T-helper 2 cell treated with Interferon-gamma antibody and Interleukin-4, amounts not matched to agents 100 ng/mL and 5 ng/mL, for 36 hours (primary cell): Measurements from ENCODE around the gene CFAP97D2. TPM values are rescaled to one million over a fixed set of nuclear protein-coding genes. Genes with fewer than 3 reads are reported as not detected.
"Not testable (repeated sequence)": the region's sequence is repeated elsewhere in the genome, so short reads cannot be mapped to it uniquely, and the experiment has no call there.

Experiments used
- intact Hi-C: fragments of 100-400 bp; cut with micrococcal nuclease; formaldehyde crosslinking; loops from one replicate; pipeline ENCODE4 v1.15.1; 2023
- total RNA-seq: library from RNA; stranded (reverse); gene quantifications from 2 replicates; pipeline ENCODE4 v1.2.3, GENCODE V29; 2022

CFAP97D2 gene
- total RNA-seq, 1 donor from 2014 or later: not detected

DNA sequence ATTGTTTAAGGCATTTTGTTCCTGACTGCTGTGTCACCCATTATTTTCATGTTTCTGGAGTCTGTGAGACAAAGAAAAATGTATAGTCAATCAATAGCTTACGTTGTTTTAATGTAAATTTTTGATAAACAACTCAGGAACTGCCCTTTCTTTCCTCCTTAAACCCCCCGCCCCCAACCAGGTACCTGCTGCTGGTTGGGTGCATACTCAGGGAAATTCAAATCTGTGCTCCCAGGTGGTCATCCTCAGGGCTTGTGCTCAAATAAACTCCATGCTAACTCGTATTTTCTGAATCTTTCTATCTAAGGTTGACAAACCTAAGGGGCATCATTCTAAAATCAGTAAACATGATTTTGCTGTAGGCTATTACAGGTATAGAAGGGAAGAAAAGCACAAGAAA, 51.5 kb downstream of the CFAP97D2 start:
- intact Hi-C loops: no loop called here

DNA sequence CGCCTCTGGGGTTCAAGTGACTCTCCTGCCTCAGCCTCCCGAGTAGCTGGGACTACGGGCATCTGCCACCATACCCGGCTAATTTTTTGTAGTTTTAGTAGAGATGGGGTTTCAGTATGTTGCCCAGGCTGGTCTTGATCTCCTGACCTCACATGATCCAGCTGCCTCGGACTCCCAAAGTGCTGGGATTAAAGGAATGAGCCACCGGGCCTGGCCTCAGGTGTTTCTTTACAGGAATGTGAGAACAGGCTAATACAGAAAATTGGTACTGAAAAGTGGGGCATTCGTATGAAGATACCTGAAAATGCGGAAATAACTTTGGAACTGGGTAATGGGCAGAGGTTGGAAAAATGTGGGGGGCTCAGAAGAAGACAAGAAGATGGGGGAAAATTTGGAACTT, 52.8 kb downstream of the CFAP97D2 start:
- intact Hi-C loops: no loop called here

DNA sequence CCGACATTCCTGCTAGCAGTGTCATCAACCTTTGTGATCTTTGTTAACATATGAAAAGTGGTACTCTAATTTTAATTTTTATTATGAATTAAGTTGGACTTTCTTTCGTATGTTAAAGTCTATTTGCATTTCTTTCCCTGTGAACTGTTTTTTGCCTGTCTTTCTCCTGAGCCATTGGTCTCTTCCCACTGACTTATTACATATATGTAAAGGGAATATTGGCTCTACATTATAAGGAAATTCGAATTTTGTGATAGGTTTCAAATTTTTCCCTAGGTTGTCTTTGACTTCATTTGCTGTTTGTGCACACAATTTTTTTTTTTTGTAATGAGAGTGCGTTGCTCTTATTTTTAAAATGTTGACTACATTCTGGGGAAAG, 55.2 kb downstream of the CFAP97D2 start:
- intact Hi-C loops: loop anchor here (2.0 kb wide), 2 partner anchors 47 to 169 kb away; partner anchors contain the start of gene UPF3A

DNA sequence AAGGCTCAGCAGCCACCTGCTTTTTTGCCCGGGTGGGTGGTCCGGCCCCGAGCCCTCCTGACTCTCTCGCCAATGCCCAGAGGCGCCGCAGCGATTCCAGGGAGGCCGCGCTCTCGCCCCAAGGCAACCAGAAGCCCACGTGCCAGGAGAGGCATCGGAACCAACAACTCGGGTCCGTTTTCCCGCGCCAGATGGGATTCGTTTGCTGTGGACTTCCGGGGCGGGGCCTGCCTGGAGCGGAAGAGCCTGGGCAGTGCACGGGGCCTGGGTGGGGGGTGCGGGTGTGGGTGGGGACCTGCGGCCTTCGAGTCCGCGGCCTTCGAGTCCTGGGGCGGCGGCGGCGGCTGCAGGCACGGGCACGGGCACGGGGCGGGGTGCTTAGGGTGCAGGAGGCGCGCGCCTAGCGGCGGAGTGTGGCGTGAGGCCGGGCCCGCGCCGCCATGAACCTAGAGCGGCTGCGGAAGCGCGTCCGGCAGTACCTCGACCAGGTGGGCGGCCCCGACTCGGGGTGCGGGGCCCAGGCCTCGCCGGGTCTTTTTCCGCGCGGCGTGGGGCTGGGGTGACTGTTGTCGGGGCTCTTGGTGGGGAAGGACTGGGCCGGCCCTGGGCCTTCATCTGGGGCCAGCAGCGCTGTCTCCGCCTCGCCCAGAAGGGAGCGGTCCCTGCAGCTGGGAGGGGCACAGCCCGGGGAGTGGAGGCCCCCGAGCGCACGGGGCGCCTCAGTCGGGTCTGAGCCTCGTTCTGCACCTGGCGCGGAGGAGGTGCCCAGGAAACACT, 55.8 kb downstream of the CFAP97D2 start, which contains the start of gene CDC16:
Gene CDC16, plus strand, starts transcription at position 253 of the 777 bp plus-strand sequence. Its CDS starts 188 bp downstream, at position 441.
- intact Hi-C loops: loop anchor here (1.0 to 2.0 kb wide), 3 partner anchors 46 to 170 kb away; partner anchors contain the start of genes CHAMP1 and UPF3A

DNA sequence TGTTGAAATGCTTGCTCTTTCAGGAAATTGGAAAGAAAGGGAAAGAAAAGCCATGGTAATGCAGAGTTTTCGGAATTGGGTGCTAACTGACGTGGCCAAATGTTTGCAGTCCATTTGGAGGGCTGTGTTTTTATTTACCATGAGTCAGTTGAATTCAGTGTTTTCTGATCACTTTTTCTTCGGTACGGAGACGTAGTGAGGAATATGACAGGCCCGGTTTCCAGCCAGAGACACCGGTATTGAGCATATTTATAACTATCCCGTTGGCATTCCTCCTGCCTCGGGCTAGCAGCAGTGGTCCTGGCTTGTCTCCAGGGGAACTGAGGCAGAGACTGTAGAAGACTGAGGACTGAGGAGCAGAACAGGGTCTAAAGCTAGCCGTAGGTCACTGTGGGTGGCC, 56.6 kb downstream of the CFAP97D2 start:
- intact Hi-C loops: loop anchor here (1.0 to 2.0 kb wide), 3 partner anchors 45 to 171 kb away; partner anchors contain the start of genes CHAMP1 and UPF3A

DNA sequence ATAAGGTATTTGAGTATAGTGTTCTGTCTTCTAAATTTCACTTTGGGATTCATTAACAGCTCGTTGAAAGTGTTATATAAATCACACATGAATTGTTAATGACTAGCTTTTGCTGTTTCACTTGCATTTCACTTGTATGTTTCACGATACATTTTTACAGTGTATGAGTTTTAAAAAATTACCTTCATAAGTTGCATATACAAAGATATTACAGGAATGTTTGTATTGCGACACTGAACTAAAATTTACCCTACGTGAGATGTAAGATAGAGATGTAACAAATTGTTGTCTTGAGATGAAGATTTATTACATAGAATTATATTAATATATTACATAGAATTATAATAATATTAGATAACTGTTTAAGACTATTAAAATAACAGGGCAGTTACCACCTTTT, 57.2 kb downstream of the CFAP97D2 start:
- intact Hi-C loops: no loop called here

DNA sequence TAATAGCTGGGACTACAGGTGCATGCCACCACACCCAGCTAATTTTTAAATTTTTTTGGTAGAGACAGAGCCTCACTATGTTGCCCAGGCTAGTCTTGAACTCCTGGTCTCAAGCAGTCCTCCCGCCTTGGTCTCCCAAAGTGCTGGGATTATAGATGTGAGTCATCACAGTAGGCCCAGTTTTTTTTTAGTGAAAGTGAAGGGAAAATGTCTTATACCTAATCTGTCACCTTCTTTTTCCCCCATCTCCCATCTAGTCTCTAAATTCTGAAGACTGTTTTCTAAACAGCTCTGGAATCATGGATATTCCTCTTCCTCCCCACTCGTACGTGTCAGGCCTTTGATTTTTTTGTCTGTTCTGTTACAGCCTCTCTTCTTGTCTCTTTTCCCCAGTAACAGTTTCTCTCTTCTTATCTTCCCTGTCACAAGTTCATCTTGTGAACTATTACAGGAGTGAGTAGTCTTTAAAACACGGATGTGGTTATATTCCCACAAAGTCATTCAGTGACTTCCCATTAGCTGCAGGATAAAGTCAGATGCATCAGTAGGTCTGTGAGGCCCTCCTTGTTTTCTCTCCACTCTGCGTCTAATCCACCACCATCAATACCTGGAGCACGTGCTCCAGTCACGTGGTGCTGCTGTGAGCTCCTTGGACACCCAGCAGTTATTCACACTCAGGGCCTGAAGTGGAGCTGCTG, 58.5 kb downstream of the CFAP97D2 start:
- intact Hi-C loops: no loop called here

- intact Hi-C loops: no loop called here
Measured at GRCh38 chr13:114241918-114242317, 62.9 kb downstream of the CFAP97D2 start.

GRCh38 chr13:114243971-114244370, 64.9 kb downstream of the CFAP97D2 start:
- intact Hi-C loops: no loop called here

GRCh38 chr13:114244637-114245036, 65.6 kb downstream of the CFAP97D2 start:
- intact Hi-C loops: no loop called here

DNA sequence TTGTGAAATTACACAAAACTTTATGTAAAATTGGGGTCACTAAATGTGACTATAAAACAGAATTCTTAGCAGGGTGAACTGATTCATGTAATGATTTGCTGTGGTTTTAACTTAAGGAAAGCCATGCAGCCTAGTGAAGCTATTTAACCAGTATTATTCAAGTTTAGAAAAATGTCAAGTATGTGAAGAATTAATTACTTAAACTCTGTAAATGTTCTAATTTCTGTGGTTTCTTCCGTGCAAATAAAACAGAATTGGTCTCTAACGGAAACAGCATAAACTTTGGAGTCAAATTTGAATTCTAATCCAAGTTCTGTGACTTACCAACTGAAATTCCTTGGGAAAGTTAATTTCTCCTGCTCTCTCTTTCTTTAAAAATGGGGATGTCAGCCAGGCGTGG, 69.0 kb downstream of the CFAP97D2 start:
- intact Hi-C loops: no loop called here

DNA sequence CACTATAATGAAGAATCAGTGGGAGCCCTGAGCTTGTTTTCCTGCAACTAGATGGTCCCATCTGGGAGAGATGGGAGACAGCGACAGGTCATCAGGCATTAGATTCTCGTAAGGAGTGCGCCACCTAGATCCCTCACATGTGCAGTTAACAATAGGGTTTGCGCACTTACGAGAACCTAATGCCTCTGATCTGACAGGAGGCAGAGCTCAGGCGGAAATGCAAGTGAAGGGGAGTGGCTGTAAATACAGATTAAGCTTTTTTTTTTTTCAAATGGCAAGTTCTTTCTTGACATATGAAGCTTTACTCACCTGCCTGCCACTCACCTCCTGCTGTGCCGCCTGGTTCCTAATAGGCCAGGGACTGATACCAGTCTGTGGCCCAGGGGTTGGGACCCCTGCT, 70.0 kb downstream of the CFAP97D2 start:
- intact Hi-C loops: no loop called here

- intact Hi-C loops: not testable (repeated sequence)
Measured at GRCh38 chr13:114251639-114252440, 72.8 kb downstream of the CFAP97D2 start.

DNA sequence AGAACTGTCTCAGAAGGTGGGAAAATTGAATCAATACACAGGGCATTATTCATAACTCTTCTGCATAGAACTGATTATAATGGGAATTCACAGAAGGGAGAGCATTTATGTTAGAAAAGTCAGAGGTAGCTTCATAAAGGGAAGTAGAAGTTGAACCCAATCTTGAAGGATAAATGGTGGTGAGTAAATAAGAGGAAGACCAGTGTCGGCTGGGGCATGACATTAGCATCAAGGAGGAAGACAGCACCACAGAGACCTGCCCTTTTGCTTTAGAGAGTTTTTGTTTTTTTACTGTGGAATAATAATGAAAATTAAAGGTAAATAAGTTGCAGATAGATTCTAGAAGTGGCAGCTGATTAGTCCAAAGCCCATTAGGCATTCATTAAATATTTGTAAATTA, 77.5 kb downstream of the CFAP97D2 start:
- intact Hi-C loops: no loop called here

DNA sequence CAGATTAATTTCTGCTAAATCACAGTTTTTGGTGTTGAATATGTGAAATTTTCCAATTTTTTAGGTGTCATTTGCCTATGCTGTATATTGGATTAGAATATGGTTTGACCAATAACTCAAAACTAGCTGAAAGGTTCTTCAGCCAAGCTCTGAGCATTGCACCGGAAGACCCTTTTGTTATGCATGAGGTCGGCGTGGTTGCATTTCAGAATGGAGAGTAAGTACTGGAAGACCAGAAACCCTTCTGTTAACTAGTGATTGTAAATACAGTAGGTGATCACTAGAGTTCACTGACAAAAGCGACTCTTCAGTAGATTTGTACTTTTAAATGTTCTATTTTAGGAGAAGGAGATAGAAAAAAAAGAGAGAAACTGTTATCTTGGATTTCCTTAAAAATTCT, 78.0 kb downstream of the CFAP97D2 start:
- intact Hi-C loops: no loop called here

GRCh38 chr13:114258589-114258988, 79.5 kb downstream of the CFAP97D2 start:
- intact Hi-C loops: no loop called here

- intact Hi-C loops: no loop called here
Measured at GRCh38 chr13:114259374-114259773, 80.3 kb downstream of the CFAP97D2 start.

- intact Hi-C loops: no loop called here
Measured at GRCh38 chr13:114259974-114260373, 80.9 kb downstream of the CFAP97D2 start.

DNA sequence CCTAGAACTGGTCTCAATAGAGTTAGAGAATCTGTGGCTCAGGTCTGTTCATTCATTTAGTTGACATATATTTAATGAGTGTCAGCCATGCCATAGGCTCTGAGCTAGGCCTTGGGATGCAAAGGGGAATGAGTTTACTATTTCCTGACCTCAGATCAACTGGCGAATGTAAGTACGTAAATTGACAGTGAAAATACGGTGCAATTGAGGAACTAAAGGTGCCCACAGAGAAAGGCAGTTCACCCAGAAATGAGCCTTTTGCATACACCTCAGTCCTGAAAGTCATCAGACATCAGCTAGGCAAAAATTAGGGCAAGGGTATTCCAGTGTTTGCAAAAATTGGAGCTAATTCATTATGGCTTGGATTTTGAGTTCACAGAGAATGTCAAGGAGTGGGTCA, 81.8 kb downstream of the CFAP97D2 start:
- intact Hi-C loops: no loop called here

- intact Hi-C loops: no loop called here
Measured at GRCh38 chr13:114261328-114261965, 82.4 kb downstream of the CFAP97D2 start.

DNA sequence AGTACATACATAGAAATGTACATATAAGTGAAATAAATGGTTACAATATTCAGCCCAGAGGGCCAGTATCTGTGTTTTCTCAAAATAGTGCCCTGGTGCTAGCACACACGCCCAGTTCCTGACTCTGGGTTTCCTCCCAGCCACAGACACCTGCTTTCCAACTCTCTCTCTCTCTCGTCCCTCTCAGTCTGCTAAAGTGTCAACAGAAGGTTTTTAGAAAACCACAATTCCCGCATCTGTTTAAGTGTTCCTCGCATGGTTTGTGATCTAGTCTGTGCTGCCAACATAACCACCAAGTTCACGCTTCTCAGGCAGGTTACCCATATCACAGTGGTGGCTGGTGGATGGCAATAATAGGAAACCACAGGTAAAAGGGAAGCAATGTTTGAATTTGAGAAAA, 84.5 kb downstream of the CFAP97D2 start:
- intact Hi-C loops: no loop called here
